Effector memory CD4-positive, alpha-beta T cell (primary cell): ENCODE data around the gene ASCL2.

Experiments
- DNase-seq, 3 donors: peaks; one replicate each; pipeline ENCODE4 v3.0.0-alpha.2; 2020
- H3K27ac ChIP-seq: 2 replicates; pipeline ENCODE4 v1.7.0; 2013; ENCODE audit warnings: mild to moderate bottlenecking, low read length, moderate library complexity; ENCODE audit not compliant: insufficient read depth, poor library complexity, severe bottlenecking
- H3K27me3 ChIP-seq: replicated peaks from 2 replicates; pipeline ENCODE4 v1.7.0; 2013; ENCODE audit warnings: mild to moderate bottlenecking, low read length; ENCODE audit not compliant: insufficient read depth, control insufficient read depth, poor library complexity, severe bottlenecking
- H3K36me3 ChIP-seq: 2 replicates; pipeline ENCODE4 v1.7.0; 2013; ENCODE audit warnings: mild to moderate bottlenecking, low read length, moderate library complexity; ENCODE audit not compliant: control insufficient read depth, insufficient read depth
- H3K4me1 ChIP-seq: 2 replicates; pipeline ENCODE4 v1.7.0; 2013; ENCODE audit warnings: low read length, mild to moderate bottlenecking; ENCODE audit not compliant: control insufficient read depth, insufficient read depth, poor library complexity, severe bottlenecking
- H3K4me3 ChIP-seq: 2 replicates; pipeline ENCODE4 v1.7.0; 2013; ENCODE audit warnings: low read length, low read depth, mild to moderate bottlenecking; ENCODE audit not compliant: insufficient read depth, poor library complexity, severe bottlenecking
- H3K9me3 ChIP-seq: 2 replicates; pipeline ENCODE4 v1.7.0; 2013; ENCODE audit warnings: mild to moderate bottlenecking, low read length, moderate library complexity; ENCODE audit not compliant: control insufficient read depth

ASCL2 gene

DNA sequence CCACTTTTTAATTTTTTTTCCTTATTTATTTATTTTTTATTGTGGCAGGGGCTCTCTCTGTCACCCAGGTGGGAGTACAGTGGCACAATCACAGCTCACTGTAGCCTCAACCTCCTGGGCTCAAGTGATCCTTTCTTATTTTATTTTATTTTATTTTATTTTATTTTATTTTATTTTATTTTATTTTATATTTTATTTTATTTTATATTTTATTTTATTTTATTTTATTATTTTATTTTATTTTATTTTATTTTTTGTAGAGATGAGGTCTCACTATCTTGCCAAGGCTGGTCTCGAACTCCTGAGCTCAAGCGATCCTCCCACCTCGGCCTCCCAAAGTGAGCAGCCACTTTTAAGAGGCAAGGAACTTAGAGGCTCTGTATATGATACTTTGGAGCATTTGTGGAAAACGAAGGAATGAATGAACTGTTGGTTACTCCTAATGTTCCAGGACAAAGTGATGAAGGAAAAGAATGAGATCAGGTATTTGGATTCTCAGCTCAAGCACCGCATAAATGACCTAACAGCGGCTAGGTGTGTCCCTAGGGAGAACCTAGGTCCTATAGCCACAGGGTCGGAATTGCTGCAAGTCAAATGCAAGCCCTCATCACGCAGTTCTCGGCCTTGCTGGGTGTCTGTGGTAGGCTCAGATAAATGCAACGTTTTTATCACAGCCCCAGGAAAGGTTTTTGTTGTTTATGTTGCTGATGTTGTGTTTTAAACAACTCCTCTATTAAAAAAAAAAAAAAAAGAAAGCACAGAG lies 36.5 kb downstream of the ASCL2 start:
- no peak for DNase-seq
- no peak overlapping the region for H3K4me3 ChIP-seq
- H3K4me1 ChIP-seq = no peaks in the 10 kb centered on the region
- H3K27me3 ChIP-seq = no peaks in the 10 kb centered on the region
- no peaks in the 10 kb centered on the region for H3K36me3 ChIP-seq
- no peaks in the 10 kb centered on the region for H3K9me3 ChIP-seq
- no peak overlapping the region for H3K27ac ChIP-seq

DNA sequence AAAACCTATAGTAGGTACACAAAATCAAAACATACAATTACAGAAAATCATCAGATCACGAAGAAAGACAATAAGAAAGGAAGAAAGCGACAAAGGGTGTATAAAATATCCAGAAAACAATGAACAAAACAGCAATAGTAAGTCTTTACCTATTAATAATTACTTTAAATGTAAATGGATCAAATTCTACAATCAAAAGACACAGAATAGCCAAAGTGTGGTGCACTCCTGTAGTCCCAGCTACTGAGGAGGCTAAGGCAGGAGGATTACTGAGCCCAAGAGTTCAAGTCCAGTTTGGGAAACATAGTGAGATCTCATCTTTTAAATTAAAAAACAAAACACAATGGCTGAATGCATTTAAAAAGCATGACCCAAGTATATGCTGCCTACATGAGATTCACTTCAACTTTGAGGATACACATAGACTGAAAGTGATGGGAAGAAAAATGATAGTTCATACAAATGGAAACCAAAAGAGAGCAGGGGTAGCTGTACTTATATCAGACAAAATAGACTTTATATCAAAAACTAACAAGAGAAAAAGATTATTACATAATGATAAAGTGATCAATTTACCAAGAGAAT lies 40.6 kb downstream of the ASCL2 start:
- Histone ChIP-seq H3K4me3 (no peak overlapping the region), H3K27ac (no peak overlapping the region)
- DNase-seq = no peak

DNA sequence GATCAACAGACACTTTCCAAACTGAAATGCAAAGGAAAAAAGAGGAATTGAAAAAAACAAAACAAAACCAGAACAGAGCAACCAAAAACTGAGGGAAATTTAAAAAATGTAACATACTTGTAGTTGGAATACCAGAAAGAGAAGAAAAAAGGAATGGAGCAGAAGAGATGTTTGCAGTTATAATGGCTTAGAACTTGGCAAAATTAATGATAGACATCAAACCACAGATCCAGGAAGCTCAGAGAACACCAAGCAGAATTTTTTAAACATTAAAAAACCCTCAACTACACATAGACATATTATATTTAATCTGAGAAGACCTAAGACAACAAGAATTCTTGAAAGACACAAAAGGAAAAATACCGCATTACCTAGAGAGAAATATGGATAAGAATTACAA lies 46.1 kb downstream of the ASCL2 start:
- Histone ChIP-seq H3K36me3 (no peaks in the 10 kb centered on the region), H3K27ac (no peak overlapping the region), H3K27me3 (no peaks in the 10 kb centered on the region), H3K4me1 (no peaks in the 10 kb centered on the region), H3K9me3 (no peaks in the 10 kb centered on the region), H3K4me3 (no peak overlapping the region)
- DNase-seq = no peak

More for the DNA sequence above, 40.6 kb downstream of the ASCL2 start:
- Histone ChIP-seq H3K4me1 (no peaks in the 10 kb centered on the region), H3K9me3 (no peaks in the 10 kb centered on the region), H3K27me3 (no peaks in the 10 kb centered on the region), H3K36me3 (no peaks in the 10 kb centered on the region)

DNA sequence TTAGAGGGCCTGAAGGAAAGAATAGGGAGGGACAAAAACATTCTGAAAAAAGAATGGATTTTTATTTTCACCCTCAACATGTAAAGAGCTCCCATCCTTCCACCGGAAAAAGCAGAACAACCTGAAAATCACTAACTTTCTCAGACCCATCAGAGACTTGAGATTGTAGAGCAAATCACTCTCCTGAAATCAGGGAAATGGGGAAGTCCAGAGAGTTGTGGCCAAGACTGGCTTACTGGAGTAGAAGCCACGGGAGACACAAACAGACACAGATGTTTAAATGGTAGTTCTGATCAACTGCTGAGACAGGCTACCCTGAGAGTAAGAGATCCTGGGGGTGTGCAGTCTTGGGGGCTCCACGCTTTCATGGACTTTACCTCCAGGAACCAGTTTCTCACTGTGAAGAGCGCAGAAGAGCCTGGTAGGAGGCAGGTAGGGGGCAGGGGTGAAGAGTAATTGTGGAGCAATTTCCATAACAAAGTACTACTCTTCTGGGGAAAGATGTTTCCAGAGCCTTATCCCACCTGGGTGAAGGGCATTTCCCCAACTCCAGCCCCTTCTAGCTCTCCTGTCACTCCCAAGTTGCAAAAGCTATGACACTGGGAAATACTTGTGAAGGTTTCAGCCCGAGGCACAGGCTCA lies 47.1 kb downstream of the ASCL2 start:
- H3K27ac ChIP-seq = no peak overlapping the region
- no peaks in the 10 kb centered on the region for H3K36me3 ChIP-seq
- no peaks in the 10 kb centered on the region for H3K4me1 ChIP-seq
- H3K4me3 ChIP-seq = no peak overlapping the region
- no peaks in the 10 kb centered on the region for H3K27me3 ChIP-seq
- DNase-seq = no peak
- H3K9me3 ChIP-seq = no peaks in the 10 kb centered on the region

DNA sequence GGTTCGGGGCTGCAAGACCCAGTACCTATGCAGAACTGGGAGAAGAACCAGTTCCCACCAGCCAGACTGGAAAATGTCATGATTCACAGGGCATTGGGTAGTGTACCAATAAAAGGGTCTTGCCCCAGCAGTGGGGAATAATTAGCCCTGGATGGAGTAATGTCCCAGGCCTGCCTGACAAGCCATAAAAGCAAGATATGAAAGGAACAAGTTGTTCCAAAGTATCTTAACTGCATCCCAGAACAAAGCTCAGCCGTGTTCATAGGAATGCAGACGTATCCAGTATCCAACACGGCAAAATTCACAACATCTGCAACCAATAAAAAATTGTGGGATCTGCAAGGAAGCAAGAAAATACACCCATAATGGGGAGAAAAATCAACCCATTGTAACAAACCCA lies 47.9 kb downstream of the ASCL2 start:
- no peak overlapping the region for H3K27ac ChIP-seq
- no peaks in the 10 kb centered on the region for H3K27me3 ChIP-seq
- H3K36me3 ChIP-seq = no peaks in the 10 kb centered on the region
- no peaks in the 10 kb centered on the region for H3K4me1 ChIP-seq
- DNase-seq = no peak
- H3K4me3 ChIP-seq = no peak overlapping the region
- no peaks in the 10 kb centered on the region for H3K9me3 ChIP-seq

DNA sequence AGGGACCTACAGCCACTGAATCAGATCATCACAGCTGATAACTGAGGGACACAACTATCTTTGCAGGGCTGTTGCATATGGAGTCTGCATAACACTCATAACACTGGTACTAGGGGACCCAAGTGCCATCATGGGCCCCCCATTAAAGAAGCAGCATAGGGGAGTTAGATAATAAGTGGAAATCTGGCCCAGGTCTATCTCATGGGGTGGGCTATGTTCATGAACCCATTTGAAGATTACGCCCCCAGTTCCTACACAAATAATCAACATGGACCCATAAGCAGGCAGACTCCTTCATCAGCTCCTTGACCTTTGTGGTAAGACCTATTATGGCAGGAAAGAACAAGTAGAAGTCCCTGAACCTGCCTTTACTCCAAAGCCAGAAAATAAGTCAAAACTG lies 48.8 kb downstream of the ASCL2 start:
- no peaks in the 10 kb centered on the region for H3K27me3 ChIP-seq
- H3K4me1 ChIP-seq = peaks cover 3% of the 10 kb centered on the region
- no peak for DNase-seq
- no peaks in the 10 kb centered on the region for H3K9me3 ChIP-seq
- no peak overlapping the region for H3K4me3 ChIP-seq
- no peak overlapping the region for H3K27ac ChIP-seq
- no peaks in the 10 kb centered on the region for H3K36me3 ChIP-seq

DNA sequence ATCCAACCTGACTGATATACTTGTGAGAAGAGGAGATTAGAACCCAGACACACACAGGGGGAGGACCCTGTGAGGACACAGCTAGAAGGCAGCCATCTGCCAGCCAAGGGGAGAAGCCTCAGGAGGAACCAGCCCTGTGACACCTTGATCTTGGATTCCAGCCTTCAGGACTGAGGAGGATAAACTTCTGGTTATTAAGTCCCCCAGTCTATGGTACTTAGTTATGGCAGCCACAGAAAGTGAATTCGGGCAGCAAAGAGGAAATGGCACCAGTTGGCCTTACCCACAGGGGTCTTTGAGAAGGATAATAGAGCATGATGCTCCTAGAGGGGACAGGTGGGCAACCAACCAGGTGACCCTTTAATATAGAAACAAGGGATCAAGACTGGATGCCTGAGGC lies 49.4 kb downstream of the ASCL2 start:
- Histone ChIP-seq H3K4me1 (peaks cover 3% of the 10 kb centered on the region), H3K4me3 (no peak overlapping the region), H3K36me3 (no peaks in the 10 kb centered on the region), H3K27me3 (no peaks in the 10 kb centered on the region), H3K27ac (no peak overlapping the region), H3K9me3 (no peaks in the 10 kb centered on the region)
- no peak for DNase-seq

DNA sequence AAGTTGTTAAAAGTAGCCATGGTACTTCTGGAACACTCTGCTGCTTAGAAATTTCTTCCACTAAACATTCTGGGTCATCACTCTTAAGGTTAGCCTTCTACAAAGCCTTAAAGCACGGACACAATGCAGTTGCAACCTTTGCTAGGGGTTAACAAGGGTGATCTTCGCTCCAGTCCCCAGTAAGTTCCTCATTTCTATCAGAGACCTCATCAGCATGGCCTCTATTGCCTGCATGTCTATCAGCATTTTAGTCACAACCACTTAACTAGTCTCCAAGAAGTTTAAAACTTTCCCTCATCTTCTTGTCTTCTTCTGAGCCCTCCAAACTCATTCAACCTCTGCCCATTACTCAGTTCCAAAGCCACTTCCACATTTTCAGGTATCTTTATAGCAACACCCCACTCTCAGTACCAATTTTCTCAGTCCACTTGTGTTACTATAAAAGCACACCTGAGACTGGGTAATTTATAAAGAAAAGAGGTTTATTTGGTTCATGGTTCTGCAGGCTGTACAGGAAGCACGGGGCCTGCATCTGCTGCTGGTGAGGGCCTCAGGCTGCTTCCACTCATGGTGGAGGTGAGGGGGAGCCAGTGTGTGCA lies 50.1 kb downstream of the ASCL2 start:
- no peak overlapping the region for H3K4me3 ChIP-seq
- H3K4me1 ChIP-seq = peaks cover 3% of the 10 kb centered on the region
- H3K27me3 ChIP-seq = no peaks in the 10 kb centered on the region
- no peaks in the 10 kb centered on the region for H3K9me3 ChIP-seq
- H3K27ac ChIP-seq = no peak overlapping the region
- no peaks in the 10 kb centered on the region for H3K36me3 ChIP-seq
- DNase-seq = no peak

DNA sequence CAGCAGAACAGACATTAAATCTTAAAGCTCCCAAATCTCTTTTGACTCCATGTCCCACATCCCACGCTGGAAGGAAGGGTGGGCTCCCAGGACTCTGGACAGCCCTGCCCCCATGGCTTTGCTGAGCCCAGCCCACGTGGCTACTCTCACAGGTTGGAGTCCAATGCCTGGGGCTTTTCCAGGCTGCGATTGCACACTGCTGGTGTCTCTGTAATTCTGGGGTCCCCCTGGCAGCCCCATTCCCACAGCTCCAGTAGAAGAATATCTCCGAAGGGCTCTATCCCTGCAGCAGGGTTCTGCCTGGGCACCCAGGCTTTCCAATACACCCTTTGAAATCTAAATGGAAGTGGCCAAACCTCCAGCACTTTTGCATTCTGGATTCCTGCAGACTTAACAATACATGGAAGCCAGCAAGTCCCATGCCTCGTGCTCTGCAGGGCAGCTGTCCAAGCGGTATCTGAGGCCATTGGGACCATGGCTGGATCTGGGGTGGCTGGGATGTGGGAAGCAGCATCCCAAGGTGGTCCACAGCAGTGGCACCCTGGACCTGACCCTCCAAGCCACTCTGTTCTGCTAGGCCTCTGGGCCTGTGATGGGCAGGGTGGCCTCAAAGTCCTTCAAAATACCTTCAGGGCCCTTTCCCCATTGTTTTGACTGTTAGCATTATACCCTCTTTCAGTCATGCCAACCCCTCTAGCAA lies 50.9 kb downstream of the ASCL2 start:
- no peaks in the 10 kb centered on the region for H3K9me3 ChIP-seq
- H3K36me3 ChIP-seq = no peaks in the 10 kb centered on the region
- DNase-seq = no peak
- peaks cover 3% of the 10 kb centered on the region for H3K4me1 ChIP-seq
- no peak overlapping the region for H3K27ac ChIP-seq
- no peaks in the 10 kb centered on the region for H3K27me3 ChIP-seq
- H3K4me3 ChIP-seq = no peak overlapping the region
